T follicular helper cell (primary cell): ENCODE results near the gene MTCH2.
"Not testable (repeated sequence)": the region's sequence is repeated elsewhere in the genome, so short reads cannot be mapped to it uniquely, and the experiment has no call there.

ENCODE experiments used
- DNase-seq: peaks from one replicate; pipeline ENCODE4 v3.0.0-alpha.2; 2020; ENCODE audit warnings: low read depth

The MTCH2 gene

GRCh38 chr11:47636331-47636730 is 6.0 kb downstream of the MTCH2 start:
- not testable (repeated sequence) for DNase-seq

DNA sequence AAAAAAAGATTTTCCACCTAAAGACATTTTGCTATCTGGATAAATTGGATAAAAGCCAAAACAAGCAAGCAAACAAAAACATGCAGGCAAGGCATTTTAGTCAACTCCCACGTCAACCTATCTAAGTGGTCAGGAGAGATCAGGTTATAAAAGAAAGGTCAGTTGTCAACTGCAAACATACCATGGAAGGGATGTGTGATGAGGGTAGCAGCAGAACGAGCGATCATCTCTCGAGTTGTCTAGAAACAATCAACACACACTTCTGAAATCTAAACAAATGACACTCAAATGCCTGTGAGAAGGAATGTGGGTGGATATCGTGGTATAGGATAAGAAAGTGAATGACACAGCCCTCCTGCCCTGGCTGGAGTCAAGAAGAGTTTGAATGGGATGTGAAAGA is 10.9 kb downstream of the MTCH2 start:
- no peak for DNase-seq

DNA sequence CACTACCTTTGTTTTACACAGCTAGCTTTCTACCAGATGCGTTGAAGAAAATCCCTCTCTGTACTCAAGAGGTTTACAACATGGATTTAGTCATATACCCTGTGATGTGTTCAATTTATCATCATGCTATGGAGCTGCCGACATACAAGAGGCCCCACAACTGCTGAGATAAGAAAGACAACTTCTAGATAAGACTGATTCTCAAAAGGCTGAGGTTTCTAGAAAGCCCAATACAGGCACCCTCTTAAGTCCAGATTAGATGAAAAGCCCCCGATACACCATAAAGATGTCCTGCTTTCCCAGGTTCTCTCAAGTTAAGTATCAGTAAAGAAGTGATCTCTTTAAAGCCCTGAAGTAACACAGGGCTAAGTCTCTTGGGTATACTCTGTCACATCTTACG is 14.3 kb downstream of the MTCH2 start:
- no peak for DNase-seq

- DNase-seq: no peak
Measured at GRCh38 chr11:47626234-47626633, 16.1 kb downstream of the MTCH2 start.

DNA sequence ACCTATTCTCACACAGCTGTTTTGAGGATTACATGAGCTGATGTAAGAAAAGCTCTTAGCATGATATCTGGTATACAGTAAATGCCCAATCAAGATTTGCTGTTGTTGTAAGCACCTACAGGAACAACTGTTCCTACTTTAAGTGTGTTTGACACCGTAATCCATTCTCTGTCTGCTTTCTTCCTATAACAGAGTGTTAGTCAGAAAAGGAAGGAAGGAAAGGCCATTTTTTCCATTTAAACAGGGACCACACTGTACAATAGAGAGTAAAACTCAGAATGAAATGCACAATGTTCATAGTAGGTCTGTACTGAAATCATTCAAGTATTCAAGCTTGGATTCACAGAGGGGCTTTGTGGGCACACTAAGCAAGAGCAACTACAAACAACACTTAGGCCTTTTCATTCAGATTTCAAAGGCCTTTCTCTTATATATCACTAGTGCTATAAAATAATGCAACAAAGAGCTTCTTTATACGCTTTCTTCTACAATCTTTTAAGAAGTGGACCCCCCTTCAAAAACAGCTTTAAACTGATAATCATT is 21.5 kb downstream of the MTCH2 start:
- no peak for DNase-seq

DNA sequence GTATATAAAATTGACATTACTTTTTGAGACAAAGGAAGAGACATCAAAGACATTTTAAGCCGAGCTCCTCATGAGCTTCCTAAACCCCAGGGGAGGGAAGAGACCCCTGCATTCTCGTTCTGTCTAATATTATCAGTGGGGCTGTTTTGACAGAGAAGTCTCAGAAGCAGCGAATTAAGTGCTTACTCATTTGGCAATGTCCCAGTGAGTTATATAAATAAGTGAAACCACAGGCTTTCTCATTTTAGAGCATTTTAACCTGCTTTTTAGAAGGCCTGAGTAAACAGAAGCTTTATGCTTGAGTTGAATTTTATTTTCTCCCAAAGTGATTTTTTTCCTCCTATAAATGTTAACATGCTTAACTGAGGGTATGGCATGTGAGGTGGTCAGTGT is 24.9 kb downstream of the MTCH2 start:
- DNase-seq: no peak

DNA sequence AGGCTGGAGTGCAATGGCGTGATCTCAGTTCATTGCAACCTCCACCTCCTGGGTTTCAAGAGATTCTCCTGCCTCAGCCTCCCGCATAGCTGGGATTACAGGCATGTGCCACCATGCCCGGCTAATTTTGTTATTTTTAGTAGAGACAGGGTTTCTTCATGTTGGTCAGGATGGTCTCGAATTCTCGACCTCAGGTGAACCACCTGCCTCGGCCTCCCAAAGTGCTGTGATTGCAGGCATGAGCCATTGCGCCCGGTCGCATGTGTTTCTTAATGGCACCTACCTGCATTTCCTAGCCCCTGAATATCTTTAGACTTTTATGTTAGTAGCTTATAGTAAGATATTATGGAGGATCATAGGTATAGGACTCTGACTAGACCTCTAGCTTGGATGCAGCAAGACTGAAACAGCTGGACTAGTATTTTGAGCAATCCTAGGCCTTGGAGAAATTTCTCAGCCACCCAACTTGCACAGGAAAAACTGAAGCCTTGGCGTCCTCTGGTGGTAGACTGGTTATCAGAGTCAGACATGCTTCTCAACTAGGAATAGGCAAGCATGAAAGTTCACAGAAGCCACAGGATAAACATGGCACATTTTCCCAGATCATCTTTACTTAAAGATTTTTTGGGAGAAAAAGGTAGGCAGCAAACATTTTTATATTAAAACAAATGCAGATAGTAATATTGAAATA is 25.5 kb downstream of the MTCH2 start:
- no peak for DNase-seq

GRCh38 chr11:47615249-47615648 is 27.1 kb downstream of the MTCH2 start:
- DNase-seq: no peak

DNA sequence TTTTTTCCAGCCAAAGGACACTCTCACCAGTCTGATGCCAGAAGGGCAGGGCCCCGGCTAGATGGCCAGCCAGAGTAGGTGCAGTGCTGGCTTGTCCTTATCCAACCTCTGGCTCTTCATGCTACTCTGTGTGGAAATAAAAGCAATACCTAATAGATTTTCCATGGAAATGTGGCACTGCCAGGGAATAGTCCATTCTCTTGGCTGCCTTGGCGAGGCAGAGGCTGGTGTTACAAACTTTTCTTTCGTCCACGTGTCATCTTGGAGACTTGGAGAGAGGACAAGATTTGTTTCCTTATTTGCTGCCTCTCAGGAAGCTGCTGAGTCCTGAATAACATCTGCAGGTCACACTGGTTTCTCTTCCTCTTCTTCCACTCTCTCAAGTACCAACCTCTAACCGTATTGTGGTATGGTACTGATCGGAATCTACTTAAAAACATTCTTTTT is 31.0 kb downstream of the MTCH2 start:
- DNase-seq: no peak

- DNase-seq: no peak
Measured at GRCh38 chr11:47609675-47610074, 32.7 kb downstream of the MTCH2 start.

DNA sequence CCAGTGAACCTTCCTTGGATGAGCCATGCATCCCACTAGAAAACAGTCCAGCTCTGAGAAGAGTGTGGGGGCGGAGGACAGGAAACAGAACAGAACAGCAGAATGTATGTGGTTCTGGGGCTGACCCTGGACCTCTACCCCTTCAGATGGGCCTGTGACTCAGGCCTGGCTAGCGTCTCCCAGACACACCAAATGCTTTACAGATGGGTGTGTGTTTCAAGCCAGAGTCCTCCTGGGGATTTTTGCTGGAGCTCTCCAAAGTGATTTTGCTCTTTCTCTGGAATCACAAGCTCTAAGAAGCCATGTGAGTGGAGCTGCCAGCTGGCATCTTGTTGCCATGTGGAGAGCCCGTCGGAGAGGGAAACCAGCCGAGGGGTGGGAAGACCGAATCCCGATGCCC is 35.0 kb downstream of the MTCH2 start:
- no peak for DNase-seq

GRCh38 chr11:47606731-47607130 is 35.6 kb downstream of the MTCH2 start:
- DNase-seq: no peak

- DNase-seq: no peak
Measured at GRCh38 chr11:47605921-47606320, 36.4 kb downstream of the MTCH2 start.

DNA sequence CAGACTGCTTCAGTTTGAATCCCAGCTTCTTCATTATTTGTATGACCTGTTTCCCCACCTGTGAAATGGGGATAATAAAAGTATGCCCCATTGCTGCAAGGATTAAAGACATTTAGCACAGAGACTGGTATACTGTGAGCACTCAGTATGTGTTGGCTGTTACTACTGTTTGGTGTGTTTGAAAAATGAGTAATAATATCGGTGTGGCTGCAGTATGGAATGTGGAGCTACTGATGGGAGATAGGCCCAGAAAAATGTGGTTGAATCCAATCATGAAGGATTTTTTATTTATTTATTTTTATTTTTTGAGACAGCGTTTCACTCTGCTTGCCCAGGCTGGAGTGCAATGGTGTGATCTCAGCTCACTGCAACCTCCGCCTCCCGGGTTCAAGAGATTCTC is 39.1 kb downstream of the MTCH2 start:
- no peak for DNase-seq

DNA sequence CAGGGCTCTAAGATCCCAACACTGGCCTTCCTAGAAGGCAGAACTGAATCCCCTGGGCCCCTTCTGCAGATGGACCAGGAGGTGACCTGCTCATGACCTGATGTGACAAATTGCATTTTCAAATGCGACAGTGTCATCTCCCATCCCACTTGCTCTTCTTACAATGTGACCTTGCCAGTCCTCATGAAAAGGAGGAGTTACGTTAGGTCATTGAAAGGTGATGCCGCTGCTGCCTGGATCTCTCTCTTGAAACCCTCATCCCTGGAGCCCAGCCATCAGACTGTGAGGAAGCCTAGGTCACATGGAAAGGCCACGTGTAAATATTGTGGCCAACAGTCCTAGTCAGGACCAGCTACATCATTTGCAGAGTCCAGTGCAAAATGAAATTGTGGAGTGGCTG is 42.5 kb downstream of the MTCH2 start:
- DNase-seq: no peak

DNA sequence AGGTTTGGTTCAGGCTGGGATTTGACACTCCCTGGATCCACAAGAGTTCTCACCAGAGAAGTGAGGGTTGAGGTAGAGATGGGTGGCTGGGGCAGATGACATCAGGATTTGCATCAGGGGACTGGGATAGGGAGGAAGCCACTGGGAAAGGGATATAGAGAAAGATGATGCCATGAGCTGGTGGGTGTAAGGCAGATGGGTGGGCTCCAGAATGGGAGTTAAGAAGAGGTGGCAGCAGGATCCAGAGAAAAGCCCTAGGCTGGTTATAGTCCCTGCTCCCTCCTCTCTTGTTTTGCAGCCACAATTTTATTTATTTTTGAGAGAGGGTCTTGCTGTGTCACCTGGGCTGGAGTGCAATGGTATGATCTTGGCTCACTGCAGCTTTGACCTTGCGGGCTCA is 46.4 kb downstream of the MTCH2 start:
- no peak for DNase-seq

- DNase-seq: no peak
Measured at GRCh38 chr11:47595029-47595428, 47.3 kb downstream of the MTCH2 start.

- DNase-seq: no peak
Measured at GRCh38 chr11:47593934-47594855, 48.2 kb downstream of the MTCH2 start, which contains the start of gene C1QTNF4. Gene C1QTNF4 (minus strand): TSS chr11:47594411. CDS start chr11:47590810, 3,601 bp downstream.

- no peak for DNase-seq
Measured at GRCh38 chr11:47593492-47593933, 48.8 kb downstream of the MTCH2 start.

DNA sequence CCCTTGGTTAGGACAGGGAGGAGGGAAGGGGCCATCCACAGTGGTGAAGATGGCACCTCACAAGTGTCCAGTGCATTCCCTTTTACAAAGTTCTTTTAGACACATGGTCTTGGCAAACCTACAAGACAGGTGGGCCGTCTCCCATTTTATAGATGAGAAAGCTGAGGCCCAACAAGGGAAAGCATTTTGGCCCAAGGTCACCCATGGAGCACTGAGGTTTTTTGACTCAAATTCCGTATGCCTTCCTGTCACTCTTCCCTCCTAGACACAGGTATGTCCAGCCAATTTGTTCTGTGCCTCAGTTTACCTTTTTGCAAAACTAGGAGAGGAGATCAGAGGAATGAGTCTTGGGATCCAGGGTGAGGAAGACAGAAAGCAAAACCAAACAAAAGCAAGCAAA is 49.4 kb downstream of the MTCH2 start:
- no peak for DNase-seq

- DNase-seq: no peak
Measured at GRCh38 chr11:47592251-47592650, 50.1 kb downstream of the MTCH2 start.

DNA sequence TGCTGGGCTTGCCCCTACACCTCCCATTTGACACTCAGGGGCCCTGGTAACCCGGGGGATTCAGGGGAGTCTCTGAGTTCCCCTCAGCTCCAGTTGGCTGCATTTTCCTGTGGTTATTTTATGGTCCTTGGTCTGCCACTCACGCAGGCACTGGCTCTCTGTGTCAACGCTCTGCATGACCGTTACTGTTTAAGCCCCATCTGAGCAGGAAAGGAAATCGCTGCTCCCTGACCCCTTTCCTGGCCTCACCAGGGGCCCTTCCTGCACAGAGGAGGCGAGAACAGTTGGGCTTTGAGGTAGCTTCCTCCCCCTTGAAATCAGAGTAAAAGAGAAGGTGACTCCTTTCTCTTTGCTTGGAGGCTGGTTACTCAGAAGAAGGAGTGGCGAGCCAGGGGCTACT is 50.6 kb downstream of the MTCH2 start:
- DNase-seq: no peak
